HG03025 (cell line): ENCODE results near the gene CASK.
"Not testable (repeated sequence)": the region's sequence is repeated elsewhere in the genome, so short reads cannot be mapped to it uniquely, and the experiment has no call there.

ENCODE experiments used
- ATAC-seq: cut with Tn5 transposase; IDR thresholded peaks from one replicate; pipeline ENCODE4 v1.9.1; 2021; ENCODE audit warnings: mild to moderate bottlenecking, moderate library complexity; ENCODE audit not compliant: unreplicated experiment, low FRiP score

The CASK gene

GRCh38 chrX:41529221-41529620, 394.1 kb downstream of the CASK start:
- ATAC-seq = no peak

- ATAC-seq = no peak
Observed at GRCh38 chrX:41528784-41529183, 394.6 kb downstream of the CASK start.

- ATAC-seq = no peak
Observed at GRCh38 chrX:41526925-41527324, 396.4 kb downstream of the CASK start.

- ATAC-seq = no peak
Observed at GRCh38 chrX:41526271-41526670, 397.1 kb downstream of the CASK start.

GRCh38 chrX:41522671-41523070, 400.7 kb downstream of the CASK start:
- ATAC-seq = no peak

- no peak for ATAC-seq
Observed at GRCh38 chrX:41522081-41522480, 401.3 kb downstream of the CASK start.

GRCh38 chrX:41519468-41519867, 403.9 kb downstream of the CASK start:
- no peak for ATAC-seq

GRCh38 chrX:41518841-41519220, 404.5 kb downstream of the CASK start:
- no peak for ATAC-seq

- no peak for ATAC-seq
Observed at GRCh38 chrX:41518127-41518840, 405.1 kb downstream of the CASK start.

GRCh38 chrX:41516999-41517765, 406.2 kb downstream of the CASK start:
- no peak for ATAC-seq

GRCh38 chrX:41516456-41516855, 406.9 kb downstream of the CASK start:
- ATAC-seq = no peak

- no peak for ATAC-seq
Observed at GRCh38 chrX:41515376-41515775, 408.0 kb downstream of the CASK start.

- no peak for ATAC-seq
Observed at GRCh38 chrX:41514179-41514578, 409.2 kb downstream of the CASK start.

GRCh38 chrX:41512853-41513252, 410.5 kb downstream of the CASK start:
- not testable (repeated sequence) for ATAC-seq

- ATAC-seq = peak; percentile 97
Observed at GRCh38 chrX:41512394-41512793, 411.0 kb downstream of the CASK start.

- no peak for ATAC-seq
Observed at GRCh38 chrX:41507919-41508318, 415.4 kb downstream of the CASK start.

GRCh38 chrX:41502004-41502403, 421.4 kb downstream of the CASK start:
- no peak for ATAC-seq

GRCh38 chrX:41499984-41500383, 423.4 kb downstream of the CASK start:
- ATAC-seq = no peak

GRCh38 chrX:41499195-41499594, 424.2 kb downstream of the CASK start:
- no peak for ATAC-seq

GRCh38 chrX:41491267-41492004, 431.9 kb downstream of the CASK start:
- no peak for ATAC-seq

- ATAC-seq = no peak
Observed at GRCh38 chrX:41490446-41490845, 432.9 kb downstream of the CASK start.
